Right atrium auricular region (tissue), 2 donors: ENCODE measurements around the gene TCF12. TPM values are rescaled to one million over a fixed set of nuclear protein-coding genes. Genes with fewer than 3 reads are reported as not detected.

Source experiments
- DNase-seq: peaks from one replicate; pipeline ENCODE4 v3.0.0-alpha.2; 2019; ENCODE audit warnings: low spot score
- H3K27ac ChIP-seq, 2 donors: fragments of 200-600 bp; sonication (generic); 1 replicate in 1 of 2; 2 replicates in 1 of 2; pipeline ENCODE4 v1.5.1; 2016 to 2019
- H3K27me3 ChIP-seq, 2 donors: fragments of 200-600 bp; sonication (generic); one replicate each; pipeline versions ENCODE4 v1.5.1 to v1.6.0; 2017 to 2019
- H3K36me3 ChIP-seq: fragments of 200-600 bp; sonication (generic); one replicate; pipeline ENCODE4 v1.5.1; 2016
- H3K4me1 ChIP-seq, 2 donors: fragments of 200-600 bp; sonication (generic); one replicate each; pipeline versions ENCODE4 v1.5.1 to v1.6.0; 2017 to 2019
- H3K4me3 ChIP-seq, 2 donors: fragments of 200-600 bp; sonication (generic); 1 replicate in 1 of 2; 2 replicates in 1 of 2; pipeline ENCODE4 v1.5.1; 2017 to 2019; ENCODE audit warnings: mild to moderate bottlenecking in 1 of 2, moderate library complexity in 1 of 2
- H3K9me3 ChIP-seq, 2 donors: fragments of 200-600 bp; sonication (generic); one replicate each; pipeline ENCODE4 v1.5.1; 2019
- CTCF ChIP-seq, 2 donors: fragments of 200-600 bp; sonication (generic); IDR thresholded peaks; one replicate each; pipeline ENCODE4 v1.5.1; 2019; ENCODE audit warnings: antibody characterized with exemption in 2 of 2
- total RNA-seq, 2 donors: library from RNA; depleted of rRNA; stranded (reverse); fragments of >200 nt; gene quantifications; one replicate each; pipeline ENCODE4 v1.1.0, GENCODE V29; 2016

TCF12 gene
- total RNA-seq, 2 donors from 2014 or later = 35.2 to 40.0 TPM

- Histone ChIP-seq H3K27me3 (no peaks in the 10 kb centered on the region), H3K4me1 (peaks cover 0 to 12% of the 10 kb centered on the region in 2 donors), H3K36me3 (no peaks in the 10 kb centered on the region), H3K27ac (no peak overlapping the region), H3K4me3 (no peak overlapping the region), H3K9me3 (no peaks in the 10 kb centered on the region)
- DNase-seq = no peak
- no peak for TF ChIP-seq CTCF (IDR thresholded peaks at IDR 0.05)
Observed at GRCh38 chr15:57045741-57046382, 127.4 kb downstream of the TCF12 start.

- DNase-seq = no peak
- H3K4me3 ChIP-seq = no peak overlapping the region
- TF ChIP-seq CTCF (IDR thresholded peaks at IDR 0.05) = no peak
- peaks cover 0 to 16% of the 10 kb centered on the region in 2 donors for H3K4me1 ChIP-seq
- no peaks in the 10 kb centered on the region for H3K9me3 ChIP-seq
- no peaks in the 10 kb centered on the region for H3K27me3 ChIP-seq
- H3K36me3 ChIP-seq = no peaks in the 10 kb centered on the region
- no peak overlapping the region for H3K27ac ChIP-seq
Observed at GRCh38 chr15:57048930-57049549, 130.6 kb downstream of the TCF12 start.

GRCh38 chr15:57053470-57053869 is 135.0 kb downstream of the TCF12 start:
- no peak for DNase-seq
- Histone ChIP-seq H3K9me3 (no peaks in the 10 kb centered on the region), H3K4me1 (peaks cover 0 to 26% of the 10 kb centered on the region in 2 donors), H3K27me3 (no peaks in the 10 kb centered on the region), H3K36me3 (no peaks in the 10 kb centered on the region), H3K4me3 (no peak overlapping the region), H3K27ac (no peak overlapping the region)
- TF ChIP-seq CTCF (IDR thresholded peaks at IDR 0.05) = no peak

GRCh38 chr15:57054204-57054750 is 135.8 kb downstream of the TCF12 start:
- no peak for DNase-seq
- Histone ChIP-seq H3K4me1 (peaks cover 0 to 34% of the 10 kb centered on the region in 2 donors), H3K36me3 (no peaks in the 10 kb centered on the region), H3K27ac (no peak overlapping the region), H3K27me3 (no peaks in the 10 kb centered on the region), H3K9me3 (no peaks in the 10 kb centered on the region), H3K4me3 (no peak overlapping the region)
- TF ChIP-seq CTCF (IDR thresholded peaks at IDR 0.05) = no peak

- no peaks in the 10 kb centered on the region for H3K27me3 ChIP-seq
- H3K27ac ChIP-seq = no peak overlapping the region
- H3K4me3 ChIP-seq = no peak overlapping the region
- TF ChIP-seq CTCF (IDR thresholded peaks at IDR 0.05) = no peak
- H3K36me3 ChIP-seq = no peaks in the 10 kb centered on the region
- no peaks in the 10 kb centered on the region for H3K9me3 ChIP-seq
- no peak for DNase-seq
- peaks cover 0 to 34% of the 10 kb centered on the region in 2 donors for H3K4me1 ChIP-seq
Observed at GRCh38 chr15:57056357-57056756, 137.9 kb downstream of the TCF12 start.
